COLO668 (cell line): ENCODE results near the gene TRAPPC6A.

ENCODE experiments used
- DNase-seq: peaks from one replicate; lab custom pipeline; 2025; ENCODE audit not compliant: unreplicated experiment; lab: John Stamatoyannopoulos, UW

The TRAPPC6A gene

GRCh38 chr19:45186509-45187334, 8.7 kb upstream of the TRAPPC6A start:
- no peak for DNase-seq

GRCh38 chr19:45184115-45184514, 6.1 kb upstream of the TRAPPC6A start:
- no peak for DNase-seq

GRCh38 chr19:45182758-45183157, 4.7 kb upstream of the TRAPPC6A start:
- DNase-seq = no peak

- DNase-seq = no peak
These were observed 2.9 kb upstream of the TRAPPC6A start for GRCh38 chr19:45180936-45181335.

- DNase-seq = no peak
These were observed 1.9 kb upstream of the TRAPPC6A start for GRCh38 chr19:45179892-45180370.

GRCh38 chr19:45179072-45179891, 1.2 kb upstream of the TRAPPC6A start:
- peak; percentile 52 for DNase-seq

GRCh38 chr19:45178262-45179071, 430 bp upstream of the TRAPPC6A start, which contains the start of gene BLOC1S3:
Gene BLOC1S3 (plus strand): TSS chr19:45178784. CDS start chr19:45179297, 513 bp downstream.
- peak; percentile 99 for DNase-seq

- peak; percentile 11 for DNase-seq
These were observed 2.3 kb downstream of the TRAPPC6A start for GRCh38 chr19:45175515-45176345.

- DNase-seq = no peak
These were observed 4.2 kb downstream of the TRAPPC6A start for GRCh38 chr19:45173816-45174215.

GRCh38 chr19:45172611-45173208, 5.3 kb downstream of the TRAPPC6A start:
- no peak for DNase-seq

GRCh38 chr19:45172173-45172572, 5.9 kb downstream of the TRAPPC6A start:
- peak; percentile 15 for DNase-seq

GRCh38 chr19:45171211-45171623, 6.8 kb downstream of the TRAPPC6A start:
- DNase-seq = no peak

- no peak for DNase-seq
These were observed 7.6 kb downstream of the TRAPPC6A start for GRCh38 chr19:45170146-45171106.

GRCh38 chr19:45169602-45170001, 8.4 kb downstream of the TRAPPC6A start:
- DNase-seq = no peak

- DNase-seq = peak; percentile 57
These were observed 9.2 kb downstream of the TRAPPC6A start for GRCh38 chr19:45168767-45169351.

- no peak for DNase-seq
These were observed 11.2 kb downstream of the TRAPPC6A start for GRCh38 chr19:45166723-45167252.

GRCh38 chr19:45164577-45165335, 13.3 kb downstream of the TRAPPC6A start:
- DNase-seq = peak; percentile 60
